ENCODE results near the gene ARHGAP9. TPM values are rescaled to one million over a fixed set of nuclear protein-coding genes. Genes with fewer than 3 reads are reported as not detected.
A peak's percentile ranks its signal among the peaks of the same experiment; 100 is the strongest.

ARHGAP9 gene
- total RNA-seq, 1 experiment from 2014 or later: 0.52 TPM

DNA sequence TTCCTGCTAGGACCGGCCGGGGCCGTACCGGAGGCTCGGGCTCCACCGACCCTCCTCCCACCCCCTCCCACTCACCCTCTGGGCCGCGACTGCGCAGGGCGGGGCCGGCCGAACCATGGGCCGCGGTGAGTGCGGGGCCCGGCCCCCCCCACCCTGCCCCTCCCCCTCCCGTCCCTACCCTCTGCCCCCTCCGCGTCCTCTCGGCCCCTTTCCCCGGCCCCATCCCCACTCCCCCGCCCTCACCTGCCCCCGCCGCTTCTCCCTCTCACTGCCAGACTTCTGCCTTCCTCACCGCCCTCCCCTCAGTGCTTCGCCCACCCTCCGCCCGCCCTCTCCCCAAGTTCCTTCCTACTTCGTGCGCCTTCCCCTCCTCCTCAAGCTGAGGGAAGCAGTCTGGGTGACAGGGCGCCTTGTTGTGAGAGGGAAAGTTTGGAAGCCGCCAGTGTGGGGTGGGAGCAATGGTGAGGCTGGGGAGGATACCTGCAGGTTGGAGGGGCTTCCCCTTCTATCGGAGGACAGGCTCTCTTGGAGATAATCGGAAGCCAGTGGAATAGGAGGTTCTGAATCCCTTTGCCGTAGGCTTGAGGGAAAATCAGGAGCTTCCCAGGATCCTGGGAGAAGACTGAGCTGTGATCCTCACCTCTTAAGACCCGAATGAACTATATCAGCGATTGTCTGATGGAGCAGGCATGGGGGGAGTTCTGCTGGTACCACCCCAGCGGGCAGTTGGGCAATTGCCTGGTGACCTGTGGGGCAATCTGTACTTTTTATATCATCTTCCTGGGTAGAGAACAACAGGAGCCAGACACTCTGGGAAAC lies 43.4 kb upstream of the ARHGAP9 start:
- Histone ChIP-seq H3K27ac (ENCODE audit: low read depth, low read length, poor library complexity, severe bottlenecking) (peak overlapping the region; percentile 85), H3K36me3 (ENCODE audit: insufficient read depth, low read length, poor library complexity, severe bottlenecking) (peaks cover 58% of the 10 kb centered on the region), H3K9me3 (ENCODE audit: low read depth, low read length, poor library complexity, severe bottlenecking) (no peaks in the 10 kb centered on the region), H3K4me1 (ENCODE audit: insufficient read depth, low read length, poor library complexity, severe bottlenecking) (peaks cover 37% of the 10 kb centered on the region), H3K4me3 (ENCODE audit: low read depth, low read length, poor library complexity, severe bottlenecking) (peak overlapping the region; percentile 75), H3K27me3 (replicated peaks; ENCODE audit: insufficient read depth, low read depth, low read length, poor library complexity) (no peaks in the 10 kb centered on the region)
- ChIA-PET POLR2A (ENCODE audit: low non-redundant PET) (no interaction called here), CTCF (interaction anchor here (0.6 kb wide), 1 partner anchor 64 kb away, joined by 13 read pairs; the partner anchor contains the start of gene GLI1)
- DNase-seq (ENCODE audit: low spot score): peak; percentile 64
- TSS peak; percentile 20 for BruUV-seq (replicated peaks)
- intact Hi-C loops (cut with micrococcal nuclease; ENCODE audit: unreplicated experiment): no loop called here
- TF ChIP-seq CTCF (conservative IDR thresholded peaks at IDR 0.05; ENCODE audit: low read depth, low read length) (no peak), EZH2 (IDR thresholded peaks at IDR 0.05; ENCODE audit: borderline replicate concordance, low read depth, low read length, poor library complexity, severe bottlenecking) (no peak)

- intact Hi-C loops (cut with micrococcal nuclease; ENCODE audit: unreplicated experiment): no loop called here
- POLR2A ChIA-PET (ENCODE audit: low non-redundant PET): no interaction called here
Measured at GRCh38 chr12:57522011-57522886, 42.6 kb upstream of the ARHGAP9 start, which contains the start of gene MBD6. MBD6 (plus strand) TSS chr12:57522824; CDS start chr12:57524304, 1,480 bp downstream.

More at GRCh38 chr12:57522011-57522886, 42.6 kb upstream of the ARHGAP9 start, which contains the start of gene MBD6:
- Histone ChIP-seq H3K9me3 (ENCODE audit: low read depth, low read length, poor library complexity, severe bottlenecking) (no peaks in the 10 kb centered on the region), H3K4me3 (ENCODE audit: low read depth, low read length, poor library complexity, severe bottlenecking) (peak within 1 kb of the TSS; percentile 75), H3K27me3 (replicated peaks; ENCODE audit: insufficient read depth, low read depth, low read length, poor library complexity) (no peaks in the 10 kb centered on the region), H3K4me1 (ENCODE audit: insufficient read depth, low read length, poor library complexity, severe bottlenecking) (peaks cover 44% of the 10 kb centered on the region), H3K27ac (ENCODE audit: low read depth, low read length, poor library complexity, severe bottlenecking) (peak within 1 kb of the TSS; percentile 98), H3K36me3 (ENCODE audit: insufficient read depth, low read length, poor library complexity, severe bottlenecking) (peaks cover 58% of the 10 kb centered on the region)
- CTCF ChIA-PET: no interaction called here
- peak; percentile 91 for DNase-seq (ENCODE audit: low spot score)
- no peak for TF ChIP-seq EZH2 (IDR thresholded peaks at IDR 0.05; ENCODE audit: borderline replicate concordance, low read depth, low read length, poor library complexity, severe bottlenecking)
- no peak for TF ChIP-seq CTCF (conservative IDR thresholded peaks at IDR 0.05; ENCODE audit: low read depth, low read length)
- BruUV-seq (replicated peaks): no TSS peak

Measured in A673 (cell line).